GM23338 (cell line): ENCODE results near the gene DDX27. TPM values are rescaled to one million over a fixed set of nuclear protein-coding genes. Genes with fewer than 3 reads are reported as not detected.

Experiments
- ATAC-seq: fragments of 200-7000 bp; cut with Tn5 transposase; 3 replicates; pipeline ENCODE4 v1.9.1; 2020
- DNase-seq: peaks from one replicate; pipeline ENCODE4 v3.0.0-alpha.2; 2015; ENCODE audit warnings: low spot score
- H2AFZ ChIP-seq: fragments of 200-600 bp; sonication (generic); 2 replicates; pipeline ENCODE4 v1.8.0; 2016; ENCODE audit warnings: antibody characterized with exemption, mild to moderate bottlenecking, moderate library complexity
- H3F3A ChIP-seq: fragments of 200-600 bp; sonication (generic); replicated peaks from 2 replicates; pipeline ENCODE4 v1.8.0; 2017; ENCODE audit warnings: antibody characterized with exemption, mixed run types, low read depth
- H3K27ac ChIP-seq: fragments of 200-600 bp; sonication (generic); 2 replicates; pipeline ENCODE4 v1.6.1; 2016; ENCODE audit warnings: low read depth
- H3K27me3 ChIP-seq: fragments of 200-600 bp; sonication (generic); 2 replicates; pipeline ENCODE4 v1.8.0; 2016; ENCODE audit warnings: mild to moderate bottlenecking, mixed run types, moderate library complexity; ENCODE audit not compliant: insufficient read depth
- H3K36me3 ChIP-seq: fragments of 200-600 bp; sonication (generic); 2 replicates; pipeline ENCODE4 v1.8.0; 2016; ENCODE audit warnings: mild to moderate bottlenecking; ENCODE audit not compliant: insufficient read depth
- H3K4me1 ChIP-seq: fragments of 200-600 bp; sonication (generic); 2 replicates; pipeline ENCODE4 v1.8.0; 2016; ENCODE audit warnings: mild to moderate bottlenecking, moderate library complexity; ENCODE audit not compliant: insufficient read depth
- H3K4me2 ChIP-seq: fragments of 200-600 bp; sonication (generic); 2 replicates; pipeline ENCODE4 v1.7.1; 2017; ENCODE audit warnings: mixed run types
- H3K4me3 ChIP-seq: fragments of 200-600 bp; sonication (generic); 2 replicates; pipeline ENCODE4 v1.6.1; 2016; ENCODE audit warnings: mixed run types
- H3K79me2 ChIP-seq: fragments of 200-600 bp; sonication (generic); replicated peaks from 2 replicates; pipeline ENCODE4 v1.8.0; 2017; ENCODE audit warnings: mild to moderate bottlenecking; ENCODE audit not compliant: insufficient read depth
- H3K9me2 ChIP-seq: fragments of 200-600 bp; sonication (generic); 2 replicates; pipeline ENCODE4 v1.8.0; 2017; ENCODE audit not compliant: insufficient read depth
- H4K20me1 ChIP-seq: fragments of 200-600 bp; sonication (generic); replicated peaks from 2 replicates; pipeline ENCODE4 v1.8.0; 2017; ENCODE audit warnings: mild to moderate bottlenecking; ENCODE audit not compliant: insufficient read depth
- H3K27ac Mint-ChIP-seq: 2 replicates; pipeline ENCODE4 v1.8.0; 2020; ENCODE audit warnings: inconsistent platforms, mild to moderate bottlenecking, moderate library complexity, mixed read lengths
- H3K27me3 Mint-ChIP-seq: 3 replicates; pipeline ENCODE4 v1.8.0; 2022; ENCODE audit warnings: low read depth, mild to moderate bottlenecking, moderate library complexity, mixed read lengths, inconsistent platforms; ENCODE audit not compliant: insufficient read depth, poor library complexity
- H3K36me3 Mint-ChIP-seq: 3 replicates; pipeline ENCODE4 v1.8.0; 2021; ENCODE audit warnings: low read depth, mild to moderate bottlenecking, inconsistent platforms, moderate library complexity, mixed read lengths
- H3K4me1 Mint-ChIP-seq: 3 replicates; pipeline ENCODE4 v1.8.0; 2020; ENCODE audit warnings: mild to moderate bottlenecking, inconsistent platforms, mixed read lengths
- H3K4me3 Mint-ChIP-seq: 3 replicates; pipeline ENCODE4 v1.8.0; 2021; ENCODE audit warnings: moderate library complexity, mild to moderate bottlenecking, inconsistent platforms, mixed read lengths
- H3K9me3 Mint-ChIP-seq: 3 replicates; pipeline ENCODE4 v1.8.0; 2020; ENCODE audit warnings: moderate library complexity, mild to moderate bottlenecking, inconsistent platforms, mixed read lengths
- EZH2 ChIP-seq: fragments of 200-600 bp; sonication (generic); IDR thresholded peaks from one replicate; pipeline ENCODE4 v1.8.0; 2017; ENCODE audit warnings: antibody characterized with exemption, mild to moderate bottlenecking, low read depth; ENCODE audit not compliant: unreplicated experiment
- EZH2phosphoT487 ChIP-seq: fragments of 200-600 bp; sonication (generic); IDR thresholded peaks from one replicate; pipeline ENCODE4 v1.8.1; 2018; ENCODE audit warnings: antibody characterized with exemption; ENCODE audit not compliant: unreplicated experiment
- NANOG ChIP-seq: IDR thresholded peaks from 2 replicates; pipeline ENCODE4 v1.6.1; 2016; ENCODE audit warnings: antibody characterized with exemption, borderline replicate concordance
- POLR2AphosphoS5 ChIP-seq: IDR thresholded peaks from 2 replicates; pipeline ENCODE4 v1.6.1; 2016; ENCODE audit warnings: antibody characterized with exemption, low read depth
- REST ChIP-seq: IDR thresholded peaks from one replicate; pipeline ENCODE4 v1.6.1; 2018; ENCODE audit warnings: antibody characterized with exemption; ENCODE audit not compliant: unreplicated experiment
- STAT1 ChIP-seq: IDR thresholded peaks from one replicate; pipeline ENCODE4 v1.6.1; 2016; ENCODE audit warnings: antibody characterized with exemption; ENCODE audit not compliant: unreplicated experiment
- ZNF462 ChIP-seq: fragments of 250-450 bp; sonication (Bioruptor Pico); IDR thresholded peaks from 2 replicates; pipeline ENCODE4 v1.5.0; 2020; ENCODE audit warnings: mild to moderate bottlenecking, moderate library complexity
- polyA plus RNA-seq: library from polyadenylated mRNA; unstranded; fragments of >200 nt; fragmentation: Nextera tagmentation; extraction: Ambion mirVana; gene quantifications from 2 replicates; pipeline ENCODE4 v1.2.1, GENCODE V29; 2016
- total RNA-seq: library from RNA; depleted of rRNA; stranded (reverse); fragments of >200 nt; shearing (Covaris generic); gene quantifications from 2 replicates; pipeline ENCODE4 v1.2.3, GENCODE V29; 2014
- TF ChIP-seq, protein P1 (sequence below): IDR thresholded peaks from 2 replicates; pipeline ENCODE4 v1.6.1; 2016; ENCODE audit warnings: antibody characterized with exemption

The DDX27 gene
- total and polyA plus RNA-seq, 2 experiments from 2014 or later, result 53.3 to 81.3 TPM

GRCh38 chr20:49275216-49275615 is 56.0 kb downstream of the DDX27 start:
- Histone ChIP-seq H3K27me3 (no peaks in the 10 kb centered on the region), H2AFZ (no peak overlapping the region), H3K4me2 (no peak overlapping the region), H3K79me2 (peaks cover 64% of the 10 kb centered on the region), H3K9me2 (0 out of 2 replicates have a peak, but pooled peaks cover 4% of the 10 kb centered on the region), H3F3A (peaks cover 23% of the 10 kb centered on the region), H3K36me3 (peaks cover 49% of the 10 kb centered on the region), H3K4me1 (peaks cover 5% of the 10 kb centered on the region; the same call in 1 of the 2 replicates), H3K4me3 (no peak overlapping the region), H4K20me1 (peaks cover 21% of the 10 kb centered on the region), H3K27ac (no peak overlapping the region)
- H3K36me3 Mint-ChIP-seq, result peaks cover 70% of the 10 kb centered on the region
- DNase-seq (no peak), ATAC-seq (no peak)
- TF ChIP-seq ZNF462 (no peak), EZH2 (no peak), POLR2AphosphoS5 (no peak), NANOG (no peak)
- peaks cover 24% of the 10 kb centered on the region for H3K9me3 Mint-ChIP-seq
- H3K27ac Mint-ChIP-seq, result no peak overlapping the region
- H3K27me3 Mint-ChIP-seq, result peaks cover 24% of the 10 kb centered on the region
- no peak overlapping the region for H3K4me3 Mint-ChIP-seq
- H3K4me1 Mint-ChIP-seq, result peaks cover 11% of the 10 kb centered on the region

DNA sequence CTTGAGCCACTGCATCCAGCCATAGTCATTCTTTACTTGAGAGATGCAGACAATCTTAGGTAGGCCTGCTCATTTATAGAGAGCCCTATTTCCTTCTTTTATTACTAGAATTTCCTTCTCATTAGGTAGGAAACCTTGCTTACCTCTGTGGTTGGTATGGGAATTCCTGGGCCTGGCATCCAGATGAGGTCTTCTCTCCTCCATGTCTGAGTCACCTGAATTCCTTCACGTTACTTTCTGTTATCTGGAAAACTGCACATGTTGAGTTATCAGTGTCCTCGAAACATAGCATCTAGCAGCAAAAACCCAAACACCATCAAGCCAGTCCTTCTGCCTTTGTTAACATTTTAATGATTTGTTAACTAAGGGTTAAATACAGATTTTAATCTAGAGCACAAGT is 56.4 kb downstream of the DDX27 start:
- no peak for ATAC-seq
- no peak overlapping the region for H3K4me3 ChIP-seq
- Mint-ChIP-seq H3K4me1 (peaks cover 14% of the 10 kb centered on the region), H3K27me3 (peaks cover 28% of the 10 kb centered on the region), H3K27ac (no peak overlapping the region), H3K4me3 (no peak overlapping the region), H3K9me3 (peaks cover 28% of the 10 kb centered on the region), H3K36me3 (peaks cover 70% of the 10 kb centered on the region)
- H3K4me1 ChIP-seq, result peaks cover 5% of the 10 kb centered on the region; the same call in 1 of the 2 replicates
- DNase-seq, result no peak
- peaks cover 51% of the 10 kb centered on the region for H3K36me3 ChIP-seq
- no peak overlapping the region for H3K27ac ChIP-seq
- peaks cover 26% of the 10 kb centered on the region for H4K20me1 ChIP-seq
- peaks cover 27% of the 10 kb centered on the region for H3F3A ChIP-seq
- H3K79me2 ChIP-seq, result peaks cover 64% of the 10 kb centered on the region
- H2AFZ ChIP-seq, result no peak overlapping the region
- no peaks in the 10 kb centered on the region for H3K27me3 ChIP-seq
- H3K4me2 ChIP-seq, result no peak overlapping the region
- 0 out of 2 replicates have a peak, but pooled peaks cover 4% of the 10 kb centered on the region for H3K9me2 ChIP-seq
- no peak for TF ChIP-seq STAT1
- TF ChIP-seq EZH2phosphoT487, result no peak
- TF ChIP-seq REST, result no peak
- no peak for TF ChIP-seq EZH2
- TF ChIP-seq, protein P1, sequence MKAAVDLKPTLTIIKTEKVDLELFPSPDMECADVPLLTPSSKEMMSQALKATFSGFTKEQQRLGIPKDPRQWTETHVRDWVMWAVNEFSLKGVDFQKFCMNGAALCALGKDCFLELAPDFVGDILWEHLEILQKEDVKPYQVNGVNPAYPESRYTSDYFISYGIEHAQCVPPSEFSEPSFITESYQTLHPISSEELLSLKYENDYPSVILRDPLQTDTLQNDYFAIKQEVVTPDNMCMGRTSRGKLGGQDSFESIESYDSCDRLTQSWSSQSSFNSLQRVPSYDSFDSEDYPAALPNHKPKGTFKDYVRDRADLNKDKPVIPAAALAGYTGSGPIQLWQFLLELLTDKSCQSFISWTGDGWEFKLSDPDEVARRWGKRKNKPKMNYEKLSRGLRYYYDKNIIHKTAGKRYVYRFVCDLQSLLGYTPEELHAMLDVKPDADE, result no peak
